Astrocyte (in vitro differentiated cells and primary cell): Measurements from ENCODE around the gene SLC28A3.

Experiments
- EZH2 ChIP-seq: IDR thresholded peaks from 2 replicates; pipeline ENCODE4 v1.6.1; 2012; ENCODE audit warnings: mild to moderate bottlenecking, low read length, inconsistent platforms; ENCODE audit not compliant: insufficient read depth
- TF ChIP-seq, protein P1 (sequence below): IDR thresholded peaks from 2 replicates; pipeline ENCODE4 v1.5.1; 2011; ENCODE audit warnings: low read depth, mild to moderate bottlenecking, inconsistent platforms, low read length, moderate library complexity; ENCODE audit not compliant: insufficient read depth

GRCh38 chr9:84386753-84387152, 46.2 kb upstream of the SLC28A3 start:
- TF ChIP-seq, protein P1, sequence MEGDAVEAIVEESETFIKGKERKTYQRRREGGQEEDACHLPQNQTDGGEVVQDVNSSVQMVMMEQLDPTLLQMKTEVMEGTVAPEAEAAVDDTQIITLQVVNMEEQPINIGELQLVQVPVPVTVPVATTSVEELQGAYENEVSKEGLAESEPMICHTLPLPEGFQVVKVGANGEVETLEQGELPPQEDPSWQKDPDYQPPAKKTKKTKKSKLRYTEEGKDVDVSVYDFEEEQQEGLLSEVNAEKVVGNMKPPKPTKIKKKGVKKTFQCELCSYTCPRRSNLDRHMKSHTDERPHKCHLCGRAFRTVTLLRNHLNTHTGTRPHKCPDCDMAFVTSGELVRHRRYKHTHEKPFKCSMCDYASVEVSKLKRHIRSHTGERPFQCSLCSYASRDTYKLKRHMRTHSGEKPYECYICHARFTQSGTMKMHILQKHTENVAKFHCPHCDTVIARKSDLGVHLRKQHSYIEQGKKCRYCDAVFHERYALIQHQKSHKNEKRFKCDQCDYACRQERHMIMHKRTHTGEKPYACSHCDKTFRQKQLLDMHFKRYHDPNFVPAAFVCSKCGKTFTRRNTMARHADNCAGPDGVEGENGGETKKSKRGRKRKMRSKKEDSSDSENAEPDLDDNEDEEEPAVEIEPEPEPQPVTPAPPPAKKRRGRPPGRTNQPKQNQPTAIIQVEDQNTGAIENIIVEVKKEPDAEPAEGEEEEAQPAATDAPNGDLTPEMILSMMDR = no peak
- TF ChIP-seq EZH2 = no peak
